ENCODE data around the gene GRIN2A.

GRIN2A gene

DNA sequence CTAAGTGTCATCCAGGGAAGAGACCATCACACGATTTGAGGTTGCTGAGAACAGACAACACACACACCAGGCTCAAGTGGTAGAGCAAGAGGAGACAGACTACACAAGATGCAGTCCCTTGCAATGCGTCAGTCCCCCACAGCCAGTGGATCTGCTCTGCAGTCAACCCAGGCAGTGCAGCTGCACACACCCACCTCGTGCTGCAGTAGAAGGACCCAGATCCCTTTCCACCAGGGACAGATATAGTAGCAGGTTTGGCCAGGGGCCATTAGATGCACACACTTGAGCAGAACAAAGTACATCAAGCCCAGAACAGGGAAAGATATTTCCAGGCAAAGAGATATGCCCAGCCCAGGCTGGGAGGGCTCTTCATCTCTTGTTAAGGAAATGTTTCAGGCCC, 112.9 kb downstream of the GRIN2A start:
- no peak for ATAC-seq
- TF ChIP-seq GLIS3 (CRISPR knock-in tag; IDR thresholded peaks at IDR 0.05) (no peak), SNAI2 (CRISPR knock-in tag; IDR thresholded peaks at IDR 0.05) (no peak), CREB5 (CRISPR knock-in tag; IDR thresholded peaks at IDR 0.05; ENCODE audit: low read depth) (no peak), ESRRG (CRISPR knock-in tag; IDR thresholded peaks at IDR 0.05) (no peak), ZNF70 (CRISPR knock-in tag; IDR thresholded peaks at IDR 0.05) (no peak), OSR1 (CRISPR knock-in tag; IDR thresholded peaks at IDR 0.05) (no peak), ZFP3 (CRISPR knock-in tag; IDR thresholded peaks at IDR 0.05) (no peak)
- TF ChIP-seq, protein P1, sequence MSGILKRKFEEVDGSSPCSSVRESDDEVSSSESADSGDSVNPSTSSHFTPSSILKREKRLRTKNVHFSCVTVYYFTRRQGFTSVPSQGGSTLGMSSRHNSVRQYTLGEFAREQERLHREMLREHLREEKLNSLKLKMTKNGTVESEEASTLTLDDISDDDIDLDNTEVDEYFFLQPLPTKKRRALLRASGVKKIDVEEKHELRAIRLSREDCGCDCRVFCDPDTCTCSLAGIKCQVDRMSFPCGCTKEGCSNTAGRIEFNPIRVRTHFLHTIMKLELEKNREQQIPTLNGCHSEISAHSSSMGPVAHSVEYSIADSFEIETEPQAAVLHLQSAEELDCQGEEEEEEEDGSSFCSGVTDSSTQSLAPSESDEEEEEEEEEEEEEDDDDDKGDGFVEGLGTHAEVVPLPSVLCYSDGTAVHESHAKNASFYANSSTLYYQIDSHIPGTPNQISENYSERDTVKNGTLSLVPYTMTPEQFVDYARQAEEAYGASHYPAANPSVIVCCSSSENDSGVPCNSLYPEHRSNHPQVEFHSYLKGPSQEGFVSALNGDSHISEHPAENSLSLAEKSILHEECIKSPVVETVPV (CRISPR knock-in tag; IDR thresholded peaks at IDR 0.05): no peak
- TF ChIP-seq, protein P2, sequence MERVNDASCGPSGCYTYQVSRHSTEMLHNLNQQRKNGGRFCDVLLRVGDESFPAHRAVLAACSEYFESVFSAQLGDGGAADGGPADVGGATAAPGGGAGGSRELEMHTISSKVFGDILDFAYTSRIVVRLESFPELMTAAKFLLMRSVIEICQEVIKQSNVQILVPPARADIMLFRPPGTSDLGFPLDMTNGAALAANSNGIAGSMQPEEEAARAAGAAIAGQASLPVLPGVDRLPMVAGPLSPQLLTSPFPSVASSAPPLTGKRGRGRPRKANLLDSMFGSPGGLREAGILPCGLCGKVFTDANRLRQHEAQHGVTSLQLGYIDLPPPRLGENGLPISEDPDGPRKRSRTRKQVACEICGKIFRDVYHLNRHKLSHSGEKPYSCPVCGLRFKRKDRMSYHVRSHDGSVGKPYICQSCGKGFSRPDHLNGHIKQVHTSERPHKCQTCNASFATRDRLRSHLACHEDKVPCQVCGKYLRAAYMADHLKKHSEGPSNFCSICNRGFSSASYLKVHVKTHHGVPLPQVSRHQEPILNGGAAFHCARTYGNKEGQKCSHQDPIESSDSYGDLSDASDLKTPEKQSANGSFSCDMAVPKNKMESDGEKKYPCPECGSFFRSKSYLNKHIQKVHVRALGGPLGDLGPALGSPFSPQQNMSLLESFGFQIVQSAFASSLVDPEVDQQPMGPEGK (CRISPR knock-in tag; IDR thresholded peaks at IDR 0.05; ENCODE audit: borderline replicate concordance): no peak
- TF ChIP-seq, protein P3, sequence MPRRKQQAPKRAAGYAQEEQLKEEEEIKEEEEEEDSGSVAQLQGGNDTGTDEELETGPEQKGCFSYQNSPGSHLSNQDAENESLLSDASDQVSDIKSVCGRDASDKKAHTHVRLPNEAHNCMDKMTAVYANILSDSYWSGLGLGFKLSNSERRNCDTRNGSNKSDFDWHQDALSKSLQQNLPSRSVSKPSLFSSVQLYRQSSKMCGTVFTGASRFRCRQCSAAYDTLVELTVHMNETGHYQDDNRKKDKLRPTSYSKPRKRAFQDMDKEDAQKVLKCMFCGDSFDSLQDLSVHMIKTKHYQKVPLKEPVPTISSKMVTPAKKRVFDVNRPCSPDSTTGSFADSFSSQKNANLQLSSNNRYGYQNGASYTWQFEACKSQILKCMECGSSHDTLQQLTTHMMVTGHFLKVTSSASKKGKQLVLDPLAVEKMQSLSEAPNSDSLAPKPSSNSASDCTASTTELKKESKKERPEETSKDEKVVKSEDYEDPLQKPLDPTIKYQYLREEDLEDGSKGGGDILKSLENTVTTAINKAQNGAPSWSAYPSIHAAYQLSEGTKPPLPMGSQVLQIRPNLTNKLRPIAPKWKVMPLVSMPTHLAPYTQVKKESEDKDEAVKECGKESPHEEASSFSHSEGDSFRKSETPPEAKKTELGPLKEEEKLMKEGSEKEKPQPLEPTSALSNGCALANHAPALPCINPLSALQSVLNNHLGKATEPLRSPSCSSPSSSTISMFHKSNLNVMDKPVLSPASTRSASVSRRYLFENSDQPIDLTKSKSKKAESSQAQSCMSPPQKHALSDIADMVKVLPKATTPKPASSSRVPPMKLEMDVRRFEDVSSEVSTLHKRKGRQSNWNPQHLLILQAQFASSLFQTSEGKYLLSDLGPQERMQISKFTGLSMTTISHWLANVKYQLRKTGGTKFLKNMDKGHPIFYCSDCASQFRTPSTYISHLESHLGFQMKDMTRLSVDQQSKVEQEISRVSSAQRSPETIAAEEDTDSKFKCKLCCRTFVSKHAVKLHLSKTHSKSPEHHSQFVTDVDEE (CRISPR knock-in tag; IDR thresholded peaks at IDR 0.05): no peak

DNA sequence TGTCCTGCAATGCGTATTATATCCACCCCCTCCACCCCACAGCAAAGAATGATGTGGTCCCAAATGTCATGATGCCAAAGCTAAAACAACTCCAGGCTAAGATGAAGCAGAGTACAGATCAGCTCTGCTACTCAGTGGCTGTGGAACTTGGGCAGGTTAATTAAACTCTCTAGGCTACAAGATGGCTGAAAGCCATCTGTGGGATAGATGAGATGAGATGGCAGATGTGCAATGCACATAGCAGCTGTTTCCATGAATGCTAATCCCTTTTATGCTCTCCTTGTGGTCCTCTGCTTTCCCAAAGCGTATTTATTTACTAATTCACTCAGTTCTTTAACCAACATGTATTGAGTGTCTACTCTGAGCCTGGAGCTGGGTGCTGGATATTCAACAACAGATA, 114.4 kb downstream of the GRIN2A start:
- ATAC-seq: no peak
- TF ChIP-seq ZC3H10 (CRISPR knock-in tag; IDR thresholded peaks at IDR 0.05) (no peak), ZFP30 (CRISPR knock-in tag; IDR thresholded peaks at IDR 0.05) (no peak), TOX (CRISPR knock-in tag; IDR thresholded peaks at IDR 0.05; ENCODE audit: borderline replicate concordance) (no peak)

- TF ChIP-seq RARB (CRISPR knock-in tag; IDR thresholded peaks at IDR 0.05) (no peak), TOX (CRISPR knock-in tag; IDR thresholded peaks at IDR 0.05; ENCODE audit: borderline replicate concordance) (no peak), OSR1 (CRISPR knock-in tag; IDR thresholded peaks at IDR 0.05) (no peak), GLIS3 (CRISPR knock-in tag; IDR thresholded peaks at IDR 0.05) (no peak), ZC3H10 (CRISPR knock-in tag; IDR thresholded peaks at IDR 0.05) (no peak), ZFP30 (CRISPR knock-in tag; IDR thresholded peaks at IDR 0.05) (no peak), ZFP3 (CRISPR knock-in tag; IDR thresholded peaks at IDR 0.05) (no peak), ZNF70 (CRISPR knock-in tag; IDR thresholded peaks at IDR 0.05) (no peak), CSDC2 (CRISPR knock-in tag; IDR thresholded peaks at IDR 0.05) (no peak), ZNF8 (CRISPR knock-in tag; IDR thresholded peaks at IDR 0.05) (no peak)
- TF ChIP-seq, protein P1 (CRISPR knock-in tag; IDR thresholded peaks at IDR 0.05): no peak
- TF ChIP-seq, protein P2 (CRISPR knock-in tag; IDR thresholded peaks at IDR 0.05; ENCODE audit: borderline replicate concordance): no peak
- no peak for ATAC-seq
Measured at GRCh38 chr16:10067406-10067805, 114.8 kb downstream of the GRIN2A start.

- ATAC-seq: no peak
Measured at GRCh38 chr16:10065019-10065418, 117.2 kb downstream of the GRIN2A start.

More at GRCh38 chr16:10065019-10065418, 117.2 kb downstream of the GRIN2A start:
- no peak for TF ChIP-seq RARB (CRISPR knock-in tag; IDR thresholded peaks at IDR 0.05)
- TF ChIP-seq CSDC2 (CRISPR knock-in tag; IDR thresholded peaks at IDR 0.05): no peak
- no peak for TF ChIP-seq ZFP3 (CRISPR knock-in tag; IDR thresholded peaks at IDR 0.05)
- no peak for TF ChIP-seq TCF4 (CRISPR knock-in tag; IDR thresholded peaks at IDR 0.05; ENCODE audit: borderline replicate concordance)
- TF ChIP-seq CREB5 (CRISPR knock-in tag; IDR thresholded peaks at IDR 0.05; ENCODE audit: low read depth): no peak

All from SK-N-SH treated with all-trans-retinoic acid at 6 μM for 48 hours (cell line).